ENCODE data around the gene STAM.

DNA sequence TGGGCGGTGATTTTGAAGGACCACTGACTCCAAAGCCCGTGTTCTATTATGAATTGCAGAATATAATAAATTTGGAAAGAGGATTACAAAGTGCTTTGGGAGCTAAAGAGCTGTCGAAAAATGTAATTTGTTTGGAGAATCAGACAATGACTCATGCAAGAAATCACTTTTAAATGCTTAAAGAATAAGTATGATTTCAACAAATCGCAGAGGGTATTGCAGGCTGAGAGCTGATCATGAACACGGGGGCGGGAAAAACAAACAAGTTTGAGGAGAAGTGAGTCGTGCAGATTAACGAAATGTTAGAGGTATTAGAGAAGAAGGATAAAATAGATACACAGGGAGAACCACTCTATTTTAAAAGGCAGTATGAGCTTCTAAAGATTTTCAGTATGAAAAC is 21.9 kb upstream of the STAM start:
- TF ChIP-seq CTCF (conservative IDR thresholded peaks at IDR 0.05; ENCODE audit: low read length) = no peak
- no peak for TF ChIP-seq EZH2phosphoT487 (IDR thresholded peaks at IDR 0.05; ENCODE audit: borderline replicate concordance, low read depth, low read length)
